ENCODE results near the gene CETN1.

Gene CETN1

GRCh38 chr18:580154-580553, at the start of gene CETN1:
CETN1 (plus strand) TSS chr18:580380; CDS start chr18:580409, 29 bp downstream.
- DNase-seq (ENCODE audit: low read depth in 2 of 2), result no peak

- no peak for DNase-seq (ENCODE audit: low read depth in 2 of 2)
These were observed 48.2 kb upstream of the CETN1 start for GRCh38 chr18:532018-532417.

GRCh38 chr18:532632-533031, 47.5 kb upstream of the CETN1 start:
- no peak for DNase-seq (ENCODE audit: low read depth in 2 of 2)

GRCh38 chr18:533995-534601, 46.1 kb upstream of the CETN1 start:
- DNase-seq (ENCODE audit: low read depth in 2 of 2), result no peak

- no peak for DNase-seq (ENCODE audit: low read depth in 2 of 2)
These were observed 36.6 kb upstream of the CETN1 start for GRCh38 chr18:543447-544078.

- DNase-seq (ENCODE audit: low read depth in 2 of 2), result no peak
These were observed 30.2 kb upstream of the CETN1 start for GRCh38 chr18:549967-550366.

- DNase-seq (ENCODE audit: low read depth in 2 of 2), result no peak
These were observed 28.6 kb upstream of the CETN1 start for GRCh38 chr18:551404-552061.

GRCh38 chr18:555705-556457, 24.3 kb upstream of the CETN1 start:
- no peak for DNase-seq (ENCODE audit: low read depth in 2 of 2)

GRCh38 chr18:564708-565561, 15.2 kb upstream of the CETN1 start:
- no peak for DNase-seq (ENCODE audit: low read depth in 2 of 2)

- DNase-seq (ENCODE audit: low read depth in 2 of 2), result no peak
These were observed 14.6 kb upstream of the CETN1 start for GRCh38 chr18:565562-566061.

- DNase-seq (ENCODE audit: low read depth in 2 of 2), result no peak
These were observed 13.1 kb upstream of the CETN1 start for GRCh38 chr18:567122-567521.

- no peak for DNase-seq (ENCODE audit: low read depth in 2 of 2)
These were observed 11.4 kb upstream of the CETN1 start for GRCh38 chr18:568731-569130.

- no peak for DNase-seq (ENCODE audit: low read depth in 2 of 2)
These were observed 9.9 kb upstream of the CETN1 start for GRCh38 chr18:570256-570655.

GRCh38 chr18:570697-571096, 9.5 kb upstream of the CETN1 start:
- no peak for DNase-seq (ENCODE audit: low read depth in 2 of 2)

GRCh38 chr18:572091-572830, 7.9 kb upstream of the CETN1 start:
- DNase-seq (ENCODE audit: low read depth in 2 of 2), result no peak

GRCh38 chr18:572831-573289, 7.3 kb upstream of the CETN1 start:
- DNase-seq (ENCODE audit: low read depth in 2 of 2), result no peak

- DNase-seq (ENCODE audit: low read depth in 2 of 2), result no peak
These were observed 6.8 kb upstream of the CETN1 start for GRCh38 chr18:573385-573784.

- DNase-seq (ENCODE audit: low read depth in 2 of 2), result no peak
These were observed 5.9 kb upstream of the CETN1 start for GRCh38 chr18:574149-574860.

- DNase-seq (ENCODE audit: low read depth in 2 of 2), result no peak
These were observed 5.1 kb upstream of the CETN1 start for GRCh38 chr18:574865-575645.

Data from stimulated activated CD8-positive, alpha-beta memory T cell treated with anti-CD3 and anti-CD28 coated beads, Interleukin-7, amount 100 ng/mL, for 1 hour (primary cell).